NT2/D1 (cell line): ENCODE measurements around the gene GABRB3.

Experiments used
- DNase-seq: peaks from one replicate; pipeline ENCODE4 v3.0.0-alpha.2; 2011; ENCODE audit warnings: low read depth, low spot score
- H3K27me3 ChIP-seq: 2 replicates; pipeline ENCODE4 v1.6.0; 2011; ENCODE audit warnings: mild to moderate bottlenecking; ENCODE audit not compliant: insufficient read length, insufficient read depth
- H3K36me3 ChIP-seq: 2 replicates; pipeline ENCODE4 v1.6.1; 2011; ENCODE audit warnings: mild to moderate bottlenecking, low read length, mixed read lengths; ENCODE audit not compliant: insufficient read depth, insufficient read length
- H3K4me1 ChIP-seq: 2 replicates; pipeline ENCODE4 v1.5.1; 2011; ENCODE audit not compliant: insufficient read depth, insufficient read length
- H3K4me3 ChIP-seq: 2 replicates; pipeline ENCODE4 v1.5.1; 2011; ENCODE audit warnings: low read depth; ENCODE audit not compliant: insufficient read length
- H3K9ac ChIP-seq: 2 replicates; pipeline ENCODE4 v1.6.0; 2011; ENCODE audit warnings: low read depth; ENCODE audit not compliant: insufficient read length
- H3K9me3 ChIP-seq: 2 replicates; pipeline ENCODE4 v1.5.1; 2011; ENCODE audit warnings: mild to moderate bottlenecking, low read length; ENCODE audit not compliant: insufficient read depth
- SUZ12 ChIP-seq: IDR thresholded peaks from 2 replicates; pipeline ENCODE4 v1.6.1; 2011; ENCODE audit not compliant: insufficient read length, insufficient read depth; ENCODE audit errors: extremely low read depth
- YY1 ChIP-seq: IDR thresholded peaks from 2 replicates; pipeline ENCODE4 v1.6.1; 2011; ENCODE audit not compliant: insufficient read length, insufficient read depth
- ZNF274 ChIP-seq: IDR thresholded peaks from 2 replicates; pipeline ENCODE4 v1.6.1; 2011; ENCODE audit warnings: mild to moderate bottlenecking, low read depth, low read length

GABRB3 gene

DNA sequence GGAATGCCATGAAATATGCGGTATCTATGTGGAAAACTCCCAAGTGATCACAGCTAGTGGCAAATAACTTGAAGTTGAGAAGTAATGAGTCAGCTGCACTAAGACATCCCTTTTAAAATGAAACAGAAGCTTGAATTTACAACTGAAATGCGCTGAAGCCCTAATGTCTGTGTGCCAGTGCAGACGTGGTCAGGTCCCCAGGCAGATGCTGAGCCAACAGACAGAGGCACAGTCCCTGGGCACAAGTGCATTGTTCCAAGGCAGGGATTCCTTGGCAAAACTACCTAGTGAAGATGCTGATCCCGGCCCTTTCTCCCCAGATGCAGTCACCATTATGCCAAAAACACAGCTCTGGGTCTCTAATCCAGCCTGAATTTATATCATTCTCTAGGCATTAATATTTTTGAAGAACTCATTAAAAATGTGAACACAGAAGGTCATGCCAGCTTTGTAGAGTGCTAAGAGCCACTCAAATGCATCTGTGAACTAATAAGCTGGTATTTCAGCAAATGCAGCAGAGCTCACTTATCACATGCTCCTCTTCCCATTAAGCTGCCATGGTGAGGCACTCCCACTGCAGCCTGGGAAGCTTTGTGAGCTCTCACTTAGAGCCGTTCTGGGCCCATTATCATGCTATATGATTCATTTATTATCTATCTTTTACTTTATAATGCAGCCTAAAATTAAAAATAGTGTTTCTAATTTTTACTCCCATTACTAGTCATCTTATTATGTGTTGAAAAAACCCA is 200.1 kb downstream of the GABRB3 start:
- Histone ChIP-seq H3K4me3 (no peak overlapping the region), H3K27me3 (no peaks in the 10 kb centered on the region), H3K36me3 (peaks cover 14% of the 10 kb centered on the region), H3K9me3 (no peaks in the 10 kb centered on the region), H3K9ac (no peak overlapping the region), H3K4me1 (no peaks in the 10 kb centered on the region)
- no peak for DNase-seq
- no peak for TF ChIP-seq SUZ12
- no peak for TF ChIP-seq YY1
- TF ChIP-seq ZNF274 = no peak

DNA sequence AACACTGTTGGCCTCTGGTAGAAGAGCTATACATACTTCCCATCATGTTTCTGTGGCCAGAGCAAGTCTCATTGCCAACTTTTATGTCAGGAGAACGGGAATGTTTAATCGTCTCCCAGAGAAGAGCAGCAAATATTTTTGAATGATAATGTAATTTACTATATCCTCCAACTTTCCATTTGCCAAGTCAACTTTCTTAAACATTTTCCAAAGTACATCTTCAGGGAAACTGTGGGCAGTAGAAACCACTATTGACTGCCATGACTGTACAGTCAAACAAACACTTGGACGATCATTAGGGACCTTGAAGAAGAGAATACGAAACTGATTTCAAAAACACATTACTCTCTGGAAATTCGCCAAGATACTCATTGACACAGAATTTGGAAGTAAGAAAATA is 201.5 kb downstream of the GABRB3 start:
- Histone ChIP-seq H3K4me3 (no peak overlapping the region), H3K36me3 (peaks cover 15% of the 10 kb centered on the region), H3K4me1 (no peaks in the 10 kb centered on the region), H3K9me3 (no peaks in the 10 kb centered on the region), H3K27me3 (no peaks in the 10 kb centered on the region), H3K9ac (no peak overlapping the region)
- no peak for DNase-seq
- TF ChIP-seq YY1 = no peak
- no peak for TF ChIP-seq ZNF274
- no peak for TF ChIP-seq SUZ12

DNA sequence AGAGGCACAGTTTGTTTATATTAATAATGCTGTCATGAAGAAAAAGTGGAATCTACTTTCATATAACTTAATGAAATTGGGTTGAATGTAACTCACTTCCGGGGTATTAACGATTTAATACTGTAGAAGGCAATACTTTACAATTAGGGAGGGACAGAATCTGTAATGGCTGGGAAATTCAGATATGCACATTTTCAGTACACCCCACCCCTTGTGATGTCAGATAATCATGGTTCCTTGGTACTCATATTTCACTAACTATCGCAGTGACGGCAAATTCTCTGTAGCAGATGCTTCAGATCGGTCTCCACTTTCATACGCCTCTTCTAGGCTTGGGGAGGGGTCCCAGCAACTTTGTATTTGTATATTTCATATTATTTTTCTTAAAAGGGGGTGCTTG is 207.3 kb downstream of the GABRB3 start:
- Histone ChIP-seq H3K27me3 (no peaks in the 10 kb centered on the region), H3K36me3 (peaks cover 36% of the 10 kb centered on the region), H3K9me3 (no peaks in the 10 kb centered on the region), H3K4me3 (no peak overlapping the region), H3K4me1 (no peaks in the 10 kb centered on the region), H3K9ac (no peak overlapping the region)
- no peak for DNase-seq
- no peak for TF ChIP-seq YY1
- no peak for TF ChIP-seq ZNF274

DNA sequence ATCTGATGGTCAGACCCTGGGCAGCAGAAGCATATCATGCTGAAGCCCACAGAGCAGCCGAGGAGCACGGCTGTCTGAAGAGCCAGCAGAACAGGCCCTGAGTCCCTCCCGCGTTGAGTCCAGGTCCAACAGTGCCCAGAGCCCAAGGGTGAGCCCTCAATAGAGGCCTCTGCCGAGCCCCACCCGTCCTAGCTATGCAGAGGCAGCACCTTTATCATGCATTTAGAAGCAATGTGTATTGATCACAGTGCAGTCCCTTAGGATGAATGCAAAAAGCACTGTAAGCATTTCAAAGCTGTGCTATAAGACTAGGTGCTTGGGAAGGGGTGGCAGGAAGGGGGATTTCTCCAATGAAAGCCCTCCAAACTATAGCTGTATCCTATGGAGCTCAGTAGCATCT is 208.5 kb downstream of the GABRB3 start:
- Histone ChIP-seq H3K36me3 (peaks cover 42% of the 10 kb centered on the region), H3K4me1 (no peaks in the 10 kb centered on the region), H3K4me3 (no peak overlapping the region), H3K9me3 (no peaks in the 10 kb centered on the region), H3K9ac (no peak overlapping the region), H3K27me3 (no peaks in the 10 kb centered on the region)
- no peak for DNase-seq
- no peak for TF ChIP-seq SUZ12
- no peak for TF ChIP-seq YY1
- TF ChIP-seq ZNF274 = no peak

DNA sequence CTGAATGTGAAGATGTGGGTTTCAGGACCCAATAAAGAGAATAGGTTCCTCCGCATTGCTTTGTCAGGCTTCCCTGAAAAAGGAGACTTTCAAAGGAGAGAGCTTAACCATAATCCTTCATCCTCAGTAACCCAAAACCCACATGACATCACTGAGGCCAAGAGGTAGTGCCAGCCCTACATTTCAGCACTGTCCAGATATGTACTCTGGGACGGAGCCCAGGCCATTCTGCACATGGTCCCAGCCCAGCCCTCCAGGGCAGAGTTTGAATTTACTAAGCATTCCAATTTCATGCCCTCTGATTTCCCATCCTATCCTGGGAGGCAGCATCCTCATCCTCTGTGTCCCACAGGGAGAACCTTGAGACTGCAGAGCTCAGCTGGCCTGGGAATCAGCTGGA is 210.5 kb downstream of the GABRB3 start:
- H3K4me1 ChIP-seq = no peaks in the 10 kb centered on the region
- TF ChIP-seq SUZ12 (no peak), ZNF274 (no peak), YY1 (no peak)
- no peak overlapping the region for H3K9ac ChIP-seq
- DNase-seq = no peak
- no peak overlapping the region for H3K4me3 ChIP-seq
- H3K27me3 ChIP-seq = no peaks in the 10 kb centered on the region
- H3K36me3 ChIP-seq = peaks cover 45% of the 10 kb centered on the region
- no peaks in the 10 kb centered on the region for H3K9me3 ChIP-seq

DNA sequence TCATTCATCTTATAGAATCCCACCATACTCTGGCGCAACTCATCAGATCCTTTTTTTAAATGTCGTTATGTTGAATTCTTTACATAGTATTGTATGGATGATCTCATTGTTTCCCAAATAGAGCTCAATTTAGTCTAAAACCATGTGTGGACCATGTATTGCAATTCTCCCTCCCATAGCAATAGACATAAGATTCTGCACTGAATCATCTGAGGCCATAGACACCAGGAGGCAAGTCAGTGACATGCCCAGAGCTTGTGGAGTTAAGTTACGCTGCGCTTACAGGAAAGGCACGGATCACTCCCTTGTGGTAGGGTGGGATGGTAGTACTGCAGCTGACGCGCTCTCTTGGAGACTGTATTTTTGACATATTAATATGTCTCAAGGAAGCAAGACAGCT is 211.0 kb downstream of the GABRB3 start:
- H3K4me3 ChIP-seq = no peak overlapping the region
- H3K9me3 ChIP-seq = no peaks in the 10 kb centered on the region
- DNase-seq = no peak
- no peak overlapping the region for H3K9ac ChIP-seq
- no peaks in the 10 kb centered on the region for H3K27me3 ChIP-seq
- H3K36me3 ChIP-seq = peaks cover 44% of the 10 kb centered on the region
- no peak for TF ChIP-seq YY1
- no peak for TF ChIP-seq ZNF274
- TF ChIP-seq SUZ12 = no peak
- H3K4me1 ChIP-seq = no peaks in the 10 kb centered on the region

DNA sequence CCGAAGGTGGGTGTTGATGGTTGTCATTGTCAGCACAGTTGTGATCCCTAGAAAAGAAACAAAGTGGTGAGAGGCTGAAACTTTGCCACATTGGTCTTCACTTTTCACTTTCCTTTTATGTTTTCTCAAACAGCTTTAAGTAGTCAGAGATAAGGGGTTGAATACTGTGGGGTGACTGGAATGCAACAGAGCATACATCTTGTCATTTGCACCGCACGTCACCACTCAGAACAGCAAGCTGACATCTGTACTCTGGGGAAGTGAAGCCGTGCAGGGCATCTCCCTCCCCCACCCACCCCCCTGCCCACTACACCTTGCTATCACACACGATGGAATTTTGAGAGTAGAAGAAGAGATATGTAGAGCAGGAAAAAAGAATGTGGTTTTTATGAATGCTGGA is 211.7 kb downstream of the GABRB3 start:
- TF ChIP-seq YY1 = no peak
- no peak for TF ChIP-seq SUZ12
- no peak overlapping the region for H3K4me3 ChIP-seq
- no peaks in the 10 kb centered on the region for H3K27me3 ChIP-seq
- peaks cover 42% of the 10 kb centered on the region for H3K36me3 ChIP-seq
- H3K9me3 ChIP-seq = no peaks in the 10 kb centered on the region
- H3K4me1 ChIP-seq = no peaks in the 10 kb centered on the region
- no peak for DNase-seq
- no peak overlapping the region for H3K9ac ChIP-seq

DNA sequence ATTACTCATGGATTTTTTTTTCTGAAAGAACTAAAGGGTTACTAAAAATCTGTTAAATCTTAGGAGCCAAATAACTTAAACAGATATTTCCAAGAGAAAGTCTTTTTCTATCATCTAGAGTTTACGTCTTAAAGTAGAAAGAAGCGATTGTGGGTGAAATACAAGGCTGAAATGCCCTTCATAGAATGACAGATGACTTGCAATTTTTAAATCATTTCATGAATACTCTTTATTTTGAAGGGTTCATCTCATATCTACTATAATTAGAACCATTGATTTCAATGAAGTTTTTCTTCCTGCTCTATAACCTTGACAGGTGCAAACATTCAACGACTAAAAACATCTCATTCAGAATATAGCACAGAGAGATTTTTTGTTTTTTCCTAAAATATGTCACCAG is 217.0 kb downstream of the GABRB3 start:
- TF ChIP-seq SUZ12 (no peak), YY1 (no peak), ZNF274 (no peak)
- no peak overlapping the region for H3K4me3 ChIP-seq
- no peaks in the 10 kb centered on the region for H3K4me1 ChIP-seq
- DNase-seq = no peak
- peaks cover 29% of the 10 kb centered on the region for H3K36me3 ChIP-seq
- H3K9ac ChIP-seq = no peak overlapping the region
- no peaks in the 10 kb centered on the region for H3K27me3 ChIP-seq
- no peaks in the 10 kb centered on the region for H3K9me3 ChIP-seq
